Hepatocyte (in vitro differentiated cells): ENCODE measurements around the gene HS6ST2.

Experiments used
- EZH2 ChIP-seq: fragments of 200-600 bp; sonication (generic); IDR thresholded peaks from 2 replicates; pipeline ENCODE4 v1.6.1; 2016; ENCODE audit warnings: antibody characterized with exemption, mild to moderate bottlenecking, borderline replicate concordance
- EZH2phosphoT487 ChIP-seq: fragments of 200-600 bp; sonication (generic); IDR thresholded peaks from one replicate; pipeline ENCODE4 v1.6.1; 2018; ENCODE audit warnings: antibody characterized with exemption, mild to moderate bottlenecking, low read depth, moderate library complexity; ENCODE audit not compliant: unreplicated experiment, severe bottlenecking
- TF ChIP-seq, protein P1 (sequence below): fragments of 200-600 bp; sonication (generic); IDR thresholded peaks from 2 replicates; pipeline ENCODE4 v1.5.1; 2016; ENCODE audit warnings: antibody characterized with exemption, mild to moderate bottlenecking; ENCODE audit not compliant: poor library complexity

DNA sequence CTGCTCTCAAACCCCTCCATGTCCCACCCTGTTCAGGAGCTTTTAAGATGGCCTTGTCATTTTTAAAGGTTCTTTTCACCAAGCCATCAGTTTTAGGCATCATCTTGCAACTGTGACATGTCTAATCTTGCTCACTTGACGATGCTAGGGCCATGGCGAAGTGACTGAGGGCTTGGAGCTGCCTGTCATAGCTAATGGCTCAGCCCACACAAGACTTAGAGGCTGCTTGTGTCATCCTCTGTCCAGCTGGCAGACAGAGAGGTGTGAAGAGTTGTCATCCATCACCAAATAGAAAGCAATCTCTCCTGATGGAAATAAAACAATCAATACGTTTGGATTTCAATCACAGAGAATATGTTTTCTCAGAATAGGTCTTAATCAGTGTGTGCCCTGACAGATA is 194.9 kb downstream of the HS6ST2 start:
- TF ChIP-seq, protein P1, sequence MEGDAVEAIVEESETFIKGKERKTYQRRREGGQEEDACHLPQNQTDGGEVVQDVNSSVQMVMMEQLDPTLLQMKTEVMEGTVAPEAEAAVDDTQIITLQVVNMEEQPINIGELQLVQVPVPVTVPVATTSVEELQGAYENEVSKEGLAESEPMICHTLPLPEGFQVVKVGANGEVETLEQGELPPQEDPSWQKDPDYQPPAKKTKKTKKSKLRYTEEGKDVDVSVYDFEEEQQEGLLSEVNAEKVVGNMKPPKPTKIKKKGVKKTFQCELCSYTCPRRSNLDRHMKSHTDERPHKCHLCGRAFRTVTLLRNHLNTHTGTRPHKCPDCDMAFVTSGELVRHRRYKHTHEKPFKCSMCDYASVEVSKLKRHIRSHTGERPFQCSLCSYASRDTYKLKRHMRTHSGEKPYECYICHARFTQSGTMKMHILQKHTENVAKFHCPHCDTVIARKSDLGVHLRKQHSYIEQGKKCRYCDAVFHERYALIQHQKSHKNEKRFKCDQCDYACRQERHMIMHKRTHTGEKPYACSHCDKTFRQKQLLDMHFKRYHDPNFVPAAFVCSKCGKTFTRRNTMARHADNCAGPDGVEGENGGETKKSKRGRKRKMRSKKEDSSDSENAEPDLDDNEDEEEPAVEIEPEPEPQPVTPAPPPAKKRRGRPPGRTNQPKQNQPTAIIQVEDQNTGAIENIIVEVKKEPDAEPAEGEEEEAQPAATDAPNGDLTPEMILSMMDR: no peak
- TF ChIP-seq EZH2phosphoT487 (no peak), EZH2 (no peak)
